K562 treated with DMSO at 1 percent for 24 hours (cell line): ENCODE results near the gene GAL3ST1. TPM values are rescaled to one million over a fixed set of nuclear protein-coding genes. Genes with fewer than 3 reads are reported as not detected.

ENCODE experiments used
- total RNA-seq: library from RNA; unstranded; fragments of 300-600 nt; gene quantifications from 2 replicates; pipeline ENCODE4 v1.2.3, GENCODE V29; 2022; ENCODE audit warnings: low read depth; ENCODE audit not compliant: insufficient read depth

GAL3ST1 gene, protein sequence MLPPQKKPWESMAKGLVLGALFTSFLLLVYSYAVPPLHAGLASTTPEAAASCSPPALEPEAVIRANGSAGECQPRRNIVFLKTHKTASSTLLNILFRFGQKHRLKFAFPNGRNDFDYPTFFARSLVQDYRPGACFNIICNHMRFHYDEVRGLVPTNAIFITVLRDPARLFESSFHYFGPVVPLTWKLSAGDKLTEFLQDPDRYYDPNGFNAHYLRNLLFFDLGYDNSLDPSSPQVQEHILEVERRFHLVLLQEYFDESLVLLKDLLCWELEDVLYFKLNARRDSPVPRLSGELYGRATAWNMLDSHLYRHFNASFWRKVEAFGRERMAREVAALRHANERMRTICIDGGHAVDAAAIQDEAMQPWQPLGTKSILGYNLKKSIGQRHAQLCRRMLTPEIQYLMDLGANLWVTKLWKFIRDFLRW
- 7.6 and 8.3 TPM in 2 replicates for total RNA-seq

DNA sequence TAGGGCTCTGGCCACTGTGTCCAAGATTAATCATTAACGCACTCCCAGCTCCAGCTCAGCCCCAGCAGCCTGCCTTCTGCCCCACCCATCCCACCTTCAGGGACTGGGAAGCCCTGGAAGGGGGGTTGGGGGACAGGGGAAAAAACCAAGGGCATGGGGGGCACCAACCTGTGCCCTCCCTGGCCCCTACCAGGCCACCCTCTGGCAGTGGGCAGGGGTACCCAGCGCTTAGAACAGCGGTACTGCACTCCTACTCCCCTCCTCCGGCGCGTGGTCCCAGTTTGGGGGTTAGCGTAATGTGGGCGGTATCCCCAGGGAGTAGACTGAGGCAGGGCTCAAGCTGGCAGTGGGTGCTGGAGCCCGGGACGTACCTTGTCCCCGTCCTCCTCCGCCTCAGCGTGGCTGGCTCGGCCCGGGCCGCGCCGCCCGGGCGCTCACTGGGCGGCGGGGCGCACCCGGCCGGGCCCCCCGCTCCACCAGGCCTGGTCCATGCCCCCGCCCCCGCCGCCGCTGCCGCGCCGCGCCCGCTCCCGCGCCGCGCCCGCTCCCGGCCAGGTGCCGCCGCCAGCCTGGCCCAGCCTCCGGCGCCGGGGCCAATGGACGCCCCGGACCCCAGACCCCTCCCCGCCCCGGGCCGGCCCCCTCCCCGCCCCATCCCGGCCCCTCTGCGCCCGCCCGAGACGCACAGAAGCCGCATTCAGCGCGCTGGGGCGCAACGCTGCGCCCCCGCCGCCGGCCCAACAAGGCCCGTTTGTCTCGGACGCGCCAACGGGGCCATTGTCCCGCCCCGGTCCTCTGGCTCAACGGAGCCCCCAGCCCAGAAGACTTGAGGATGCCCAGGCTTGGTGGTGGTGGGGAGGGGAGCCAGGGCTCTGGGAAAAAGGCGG, at the start of gene GAL3ST1:
TSS of gene GAL3ST1 (minus strand) at position 571 of the 887 bp plus-strand sequence. CDS start 17,273 bp downstream, outside the sequence.

DNA sequence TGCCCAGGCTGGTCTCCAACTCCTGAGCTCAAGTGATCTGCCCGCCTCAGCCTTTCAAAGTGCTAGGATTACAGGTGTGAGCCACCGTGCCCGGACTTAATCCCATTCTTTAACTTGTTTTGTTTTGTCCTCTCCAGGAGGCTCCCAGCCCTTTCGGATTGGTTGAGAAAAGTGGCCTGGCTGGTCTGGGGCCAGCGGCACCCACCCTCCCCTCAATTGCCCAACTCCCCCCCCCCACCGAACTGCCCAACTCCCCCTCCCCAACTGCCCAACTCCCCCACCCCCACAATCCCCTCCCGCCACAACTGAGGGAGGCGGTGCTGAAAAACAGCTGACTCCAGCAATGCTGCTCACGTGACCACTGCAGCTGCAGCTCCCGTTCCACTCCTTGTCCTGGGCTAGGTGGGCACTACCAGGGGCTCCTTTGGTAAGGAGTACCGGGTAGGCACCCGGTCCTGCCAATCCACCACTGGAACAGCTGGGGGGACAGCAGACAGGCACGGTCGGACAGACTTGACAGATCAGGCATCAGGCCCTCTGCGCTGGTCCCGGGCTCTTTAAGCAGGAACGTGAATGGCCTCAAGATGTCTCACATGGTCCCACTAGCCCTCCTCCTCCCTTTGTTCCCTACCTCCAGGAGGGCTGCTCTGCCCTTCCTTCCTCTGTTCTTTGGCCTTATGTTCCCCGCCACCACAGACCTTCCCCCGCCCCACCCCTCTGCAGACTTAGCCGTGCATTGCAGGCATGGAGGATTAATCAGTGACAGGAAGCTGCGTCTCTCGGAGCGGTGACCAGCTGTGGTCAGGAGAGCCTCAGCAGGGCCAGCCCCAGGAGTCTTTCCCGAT, 32.2 kb upstream of the GAL3ST1 start, which contains the start of gene TCN2:
TSS of gene TCN2 (plus strand) at position 720 of the 845 bp plus-strand sequence. CDS start 158 bp downstream, outside the sequence.

DNA sequence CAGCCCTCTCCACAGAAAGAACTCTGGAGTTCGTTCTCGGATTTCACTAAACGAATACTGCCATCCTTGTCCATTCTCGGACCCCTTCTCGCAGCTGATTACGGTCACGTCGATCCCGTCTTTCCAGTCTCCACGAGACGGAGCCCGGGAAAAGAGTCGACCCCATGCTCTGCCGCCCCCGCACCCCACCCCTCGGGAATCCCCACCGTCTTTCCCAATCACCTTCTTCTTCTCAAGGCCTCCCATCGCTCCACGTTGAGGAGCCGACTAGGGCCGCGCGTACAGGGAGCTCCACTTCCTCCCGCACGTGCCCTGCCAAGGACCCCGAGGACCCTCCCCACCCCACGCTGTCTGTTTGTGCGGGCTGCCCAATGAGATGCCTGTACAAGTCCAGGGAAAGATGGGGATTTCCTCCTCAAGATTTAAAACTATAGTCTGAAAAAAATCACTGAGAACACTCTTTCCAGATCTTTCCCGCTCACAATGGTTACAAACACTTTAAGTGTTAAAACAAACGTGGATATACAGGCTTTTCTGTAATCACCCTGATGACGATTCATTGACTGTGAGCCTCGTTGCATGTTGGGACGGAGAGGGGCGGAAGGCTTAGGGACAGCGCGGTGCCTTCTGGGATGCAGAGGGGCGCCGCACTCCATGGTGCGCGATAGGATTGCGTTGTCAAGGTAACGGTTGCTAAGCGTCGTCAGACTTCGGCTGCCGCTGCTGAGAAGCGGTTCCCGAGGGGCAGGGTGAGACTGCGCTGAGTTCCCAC, 17.3 kb upstream of the GAL3ST1 start, which contains the start of gene PES1:
TSS of gene PES1 (minus strand) at position 323 of the 772 bp plus-strand sequence. CDS start at position 246, 77 bp downstream.

DNA sequence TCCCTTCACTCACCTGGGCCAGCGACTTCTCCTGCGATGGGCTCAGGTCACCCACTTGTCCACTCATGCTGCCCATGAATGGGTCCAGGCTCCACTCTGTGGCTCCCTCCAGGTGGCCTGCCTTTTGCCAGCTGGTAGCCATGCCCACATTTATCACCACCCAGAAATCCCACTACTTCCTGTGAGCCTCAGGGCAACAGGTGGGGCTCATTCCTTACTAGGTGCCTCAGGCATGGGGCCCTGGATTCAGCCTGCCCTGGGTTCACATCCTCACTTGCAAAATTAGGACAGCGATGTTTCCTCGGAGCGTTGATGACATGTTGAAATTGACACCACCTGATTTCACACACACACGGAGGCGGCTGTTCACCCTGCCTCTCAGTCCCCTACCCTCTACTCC, 27.8 kb downstream of the GAL3ST1 start, which contains the start of gene SEC14L6:
TSS of gene SEC14L6 (minus strand) at position 126 of the 400 bp plus-strand sequence. CDS start at position 67, 59 bp downstream.

Other genes starting within 250 kb of the GAL3ST1 start
- 23.3 and 23.6 TPM in 2 replicates for gene TBC1D10A, start 247.7 kb downstream of the GAL3ST1 start, total RNA-seq
- gene SF3A1, start 217.8 kb downstream of the GAL3ST1 start, total RNA-seq, result 62.4 and 62.8 TPM in 2 replicates
- 2.1 and 2.4 TPM in 2 replicates for gene CCDC157, start 217.7 kb downstream of the GAL3ST1 start, total RNA-seq
- gene RNF215, start 187.3 kb downstream of the GAL3ST1 start, total RNA-seq, result 6.0 and 7.2 TPM in 2 replicates
- gene SEC14L2, start 177.6 kb downstream of the GAL3ST1 start, total RNA-seq, result 0.13 and 0.34 TPM in 2 replicates
- gene MTFP1, start 148.9 kb downstream of the GAL3ST1 start, total RNA-seq, result 40.7 and 46.3 TPM in 2 replicates
- not detected in 2 replicates for gene SEC14L3, start 102.6 kb downstream of the GAL3ST1 start, total RNA-seq
- gene SEC14L4, start 69.0 kb downstream of the GAL3ST1 start, total RNA-seq, result not detected in 2 replicates
- 0.96 and 1.3 TPM in 2 replicates for gene SEC14L6, start 27.9 kb downstream of the GAL3ST1 start, total RNA-seq
- gene PES1, start 17.2 kb upstream of the GAL3ST1 start, total RNA-seq, result 45.7 and 45.8 TPM in 2 replicates
- gene TCN2, start 32.5 kb upstream of the GAL3ST1 start, total RNA-seq, result 3.7 and 4.4 TPM in 2 replicates
- 4.5 and 4.6 TPM in 2 replicates for gene SLC35E4, start 61.1 kb upstream of the GAL3ST1 start, total RNA-seq
- gene DUSP18, start 93.2 kb upstream of the GAL3ST1 start, total RNA-seq, result 2.6 and 2.8 TPM in 2 replicates
- gene OSBP2, start 120.2 kb upstream of the GAL3ST1 start, total RNA-seq, result 22.8 and 23.6 TPM in 2 replicates